ENCODE measurements around the gene SEMA5A. TPM values are rescaled to one million over a fixed set of nuclear protein-coding genes. Genes with fewer than 3 reads are reported as not detected.

The SEMA5A gene
- total RNA-seq, 4 donors from 2014 or later: 0.46 to 3.2 (median 1.7) TPM

- intact Hi-C loops (cut with DNase I; ENCODE audit: low total_unique reads): no loop called here
- in situ Hi-C loops (cut with MboI; ENCODE audit: low sequenced_read_pairs in 4 of 4): no loop called here
- no peak for ATAC-seq
- no peaks in the 10 kb centered on the region for H3K36me3 ChIP-seq
- H3K4me3 ChIP-seq: no peak overlapping the region
- TF ChIP-seq POLR2A (IDR thresholded peaks at IDR 0.05) (no peak), CTCF (IDR thresholded peaks at IDR 0.05 in 4 of 5, conservative IDR thresholded peaks at IDR 0.05 in 1 of 5) (no peak)
- no peaks in the 10 kb centered on the region for H3K4me1 ChIP-seq
- H3K27ac ChIP-seq: no peak overlapping the region
- no peak for DNase-seq
- H3K9me3 ChIP-seq: no peaks in the 10 kb centered on the region
- H3K27me3 ChIP-seq: no peaks in the 10 kb centered on the region
Measured at GRCh38 chr5:9338796-9339195, 207.1 kb downstream of the SEMA5A start.

- Histone ChIP-seq H3K4me3 (no peak overlapping the region), H3K36me3 (no peaks in the 10 kb centered on the region), H3K9me3 (no peaks in the 10 kb centered on the region), H3K27me3 (no peaks in the 10 kb centered on the region), H3K4me1 (no peaks in the 10 kb centered on the region), H3K27ac (peak overlapping the region in 1 of 4 donors; percentile 20)
- intact Hi-C loops (cut with DNase I; ENCODE audit: low total_unique reads): no loop called here
- TF ChIP-seq CTCF (IDR thresholded peaks at IDR 0.05 in 4 of 5, conservative IDR thresholded peaks at IDR 0.05 in 1 of 5): no peak
- TF ChIP-seq POLR2A (IDR thresholded peaks at IDR 0.05): no peak
- in situ Hi-C loops (cut with MboI; ENCODE audit: low sequenced_read_pairs in 4 of 4): no loop called here
- ATAC-seq (no peak), DNase-seq (no peak)
Measured at GRCh38 chr5:9337928-9338595, 207.8 kb downstream of the SEMA5A start.

- intact Hi-C loops (cut with DNase I; ENCODE audit: low total_unique reads) (no loop called here), in situ Hi-C loops (cut with MboI; ENCODE audit: low sequenced_read_pairs in 4 of 4) (no loop called here)
- TF ChIP-seq POLR2A (IDR thresholded peaks at IDR 0.05): no peak
- no peak for TF ChIP-seq CTCF (IDR thresholded peaks at IDR 0.05 in 4 of 5, conservative IDR thresholded peaks at IDR 0.05 in 1 of 5)
- no peaks in the 10 kb centered on the region for H3K4me1 ChIP-seq
- DNase-seq: no peak
- H3K27me3 ChIP-seq: no peaks in the 10 kb centered on the region
- no peak overlapping the region for H3K4me3 ChIP-seq
- no peak overlapping the region for H3K27ac ChIP-seq
- ATAC-seq: no peak
- no peaks in the 10 kb centered on the region for H3K36me3 ChIP-seq
- H3K9me3 ChIP-seq: no peaks in the 10 kb centered on the region
Measured at GRCh38 chr5:9335754-9336495, 209.9 kb downstream of the SEMA5A start.

- H3K27ac ChIP-seq: no peak overlapping the region
- H3K36me3 ChIP-seq: no peaks in the 10 kb centered on the region
- no peaks in the 10 kb centered on the region for H3K27me3 ChIP-seq
- no peaks in the 10 kb centered on the region for H3K4me1 ChIP-seq
- in situ Hi-C loops (cut with MboI; ENCODE audit: low sequenced_read_pairs in 4 of 4) (no loop called here), intact Hi-C loops (cut with DNase I; ENCODE audit: low total_unique reads) (no loop called here)
- no peak for DNase-seq
- H3K4me3 ChIP-seq: no peak overlapping the region
- H3K9me3 ChIP-seq: no peaks in the 10 kb centered on the region
- ATAC-seq: no peak
- TF ChIP-seq CTCF (IDR thresholded peaks at IDR 0.05 in 4 of 5, conservative IDR thresholded peaks at IDR 0.05 in 1 of 5) (no peak), POLR2A (IDR thresholded peaks at IDR 0.05) (no peak)
Measured at GRCh38 chr5:9335269-9335668, 210.6 kb downstream of the SEMA5A start.

Measured in gastrocnemius medialis (tissue), 4 donors.